GM18505 (cell line): ENCODE results near the gene NFASC.

Source experiments
- ATAC-seq: cut with Tn5 transposase; IDR thresholded peaks from one replicate; pipeline ENCODE4 v1.9.1; 2021; ENCODE audit not compliant: unreplicated experiment
- POLR2A ChIP-seq: IDR thresholded peaks from 4 replicates; pipeline ENCODE4 v1.6.1; 2011; ENCODE audit warnings: borderline replicate concordance; ENCODE audit not compliant: insufficient read depth, insufficient read length; ENCODE audit errors: extremely low read depth

The NFASC gene

DNA sequence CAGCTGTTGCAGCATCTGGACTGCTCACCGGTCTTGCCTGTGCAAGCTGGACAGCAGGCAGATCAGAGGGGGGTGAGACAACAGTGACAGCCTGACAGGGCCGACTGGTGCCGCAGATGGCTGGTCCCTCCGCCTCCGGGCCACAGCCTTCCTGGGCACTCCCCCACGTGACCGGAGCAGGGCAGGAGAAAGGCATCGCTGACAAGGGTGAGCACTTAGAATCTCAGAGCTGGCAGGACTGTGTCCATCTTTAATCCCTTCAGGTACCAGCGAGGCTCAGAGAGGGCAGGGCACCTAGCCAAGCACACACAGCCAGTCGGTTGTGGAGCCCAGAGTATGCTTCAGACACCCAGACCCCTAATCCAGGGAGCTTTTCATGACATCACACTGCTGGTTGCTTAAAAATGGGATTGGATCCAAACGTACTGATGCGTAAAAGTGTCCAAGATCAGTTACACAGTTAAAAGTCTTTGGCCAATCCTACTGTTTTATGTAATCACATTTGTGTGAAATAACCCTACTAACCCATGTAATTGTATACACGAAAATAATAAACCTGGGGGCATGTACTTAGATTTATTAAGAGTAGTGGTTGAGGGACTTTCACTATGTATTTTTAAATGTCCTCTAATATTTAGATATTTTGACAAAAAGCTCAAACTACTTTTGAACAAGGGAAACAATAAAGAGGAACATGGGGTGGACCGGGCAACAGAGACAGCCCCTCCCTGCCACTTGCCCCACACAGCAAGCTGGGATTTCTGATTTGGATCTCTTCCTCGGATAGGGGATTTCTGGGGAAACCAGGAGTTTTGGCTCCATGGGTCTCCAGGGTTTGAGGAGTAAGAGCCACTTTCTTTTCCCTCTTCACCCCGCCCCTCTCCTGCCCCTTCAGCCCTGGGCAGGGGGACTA, 171.6 kb downstream of the NFASC start:
- TF ChIP-seq POLR2A, result no peak
- no peak for ATAC-seq

DNA sequence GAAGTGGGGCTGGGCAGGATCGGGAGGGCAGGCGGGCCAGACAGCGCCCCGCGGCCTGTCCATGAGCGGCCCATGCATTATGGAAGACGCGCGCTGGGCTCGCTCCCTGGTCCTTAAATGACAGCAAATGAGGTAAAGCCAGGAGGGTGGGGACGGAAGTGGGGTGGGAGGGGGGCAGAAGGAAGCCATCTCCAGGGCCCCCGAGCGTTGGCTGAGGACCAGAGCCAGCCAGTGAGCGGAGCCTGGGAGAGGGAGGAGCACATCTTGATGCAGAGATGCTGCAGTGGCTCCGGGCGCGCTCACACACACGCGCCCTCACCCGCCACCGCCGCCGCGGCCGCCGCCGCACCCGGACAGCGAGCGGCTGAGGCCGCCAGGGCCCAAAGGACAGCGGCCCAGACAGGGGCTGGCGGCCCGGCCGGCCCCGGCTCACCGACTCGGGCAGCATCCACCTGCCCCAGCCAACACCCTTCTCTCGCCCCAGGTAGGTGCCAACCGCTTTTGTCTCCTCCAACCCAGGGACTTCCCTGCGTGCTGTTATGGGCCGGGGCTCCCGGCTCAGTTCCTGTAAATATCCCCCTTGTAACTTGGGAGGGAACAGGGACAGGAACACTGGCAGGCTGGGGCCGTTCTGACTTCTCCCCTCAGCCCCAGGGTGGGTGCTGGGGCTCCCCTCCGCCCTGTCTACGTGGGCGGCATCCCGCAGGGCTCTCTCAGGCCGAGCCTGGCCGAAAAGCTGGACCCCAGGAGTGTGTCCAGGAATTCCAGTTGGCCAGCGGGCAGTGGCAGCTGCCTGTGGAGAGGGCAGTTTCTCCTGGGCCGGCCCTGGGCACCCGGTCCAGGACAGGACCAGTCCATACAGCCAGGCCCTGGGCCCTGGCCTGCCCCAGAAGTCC, 172.5 kb downstream of the NFASC start, which contains the start of gene CNTN2:
Gene CNTN2, plus strand, starts transcription at position 302 of the 896 bp plus-strand sequence. CDS start 9,974 bp downstream, outside the sequence.
- ATAC-seq, result no peak

DNA sequence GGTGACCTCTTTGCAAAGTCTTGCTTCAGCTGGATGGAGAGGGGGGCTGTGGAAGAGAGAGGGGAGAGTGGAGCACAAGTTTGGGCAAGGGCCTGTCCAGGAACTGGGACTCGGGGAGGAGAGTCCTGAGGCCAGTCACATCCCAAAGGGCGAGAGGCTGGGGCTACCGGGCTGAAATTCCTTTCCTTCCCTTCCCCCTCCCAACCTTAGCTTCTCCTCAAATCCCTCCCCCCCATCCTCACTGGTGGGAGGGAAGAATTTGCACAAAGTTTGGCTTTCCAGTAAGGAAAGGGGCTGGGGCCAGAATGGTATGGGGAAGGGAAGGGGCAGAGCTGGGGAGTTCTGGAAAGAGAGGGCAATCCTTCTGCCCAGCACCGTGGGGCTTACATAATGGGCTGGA, 173.2 kb downstream of the NFASC start:
- no peak for TF ChIP-seq POLR2A
- ATAC-seq, result no peak

More for the DNA sequence above, 172.5 kb downstream of the NFASC start, which contains the start of gene CNTN2:
- no peak for TF ChIP-seq POLR2A

- no peak for TF ChIP-seq POLR2A
- no peak for ATAC-seq
These were observed 174.1 kb downstream of the NFASC start for GRCh38 chr1:205044741-205045140.

DNA sequence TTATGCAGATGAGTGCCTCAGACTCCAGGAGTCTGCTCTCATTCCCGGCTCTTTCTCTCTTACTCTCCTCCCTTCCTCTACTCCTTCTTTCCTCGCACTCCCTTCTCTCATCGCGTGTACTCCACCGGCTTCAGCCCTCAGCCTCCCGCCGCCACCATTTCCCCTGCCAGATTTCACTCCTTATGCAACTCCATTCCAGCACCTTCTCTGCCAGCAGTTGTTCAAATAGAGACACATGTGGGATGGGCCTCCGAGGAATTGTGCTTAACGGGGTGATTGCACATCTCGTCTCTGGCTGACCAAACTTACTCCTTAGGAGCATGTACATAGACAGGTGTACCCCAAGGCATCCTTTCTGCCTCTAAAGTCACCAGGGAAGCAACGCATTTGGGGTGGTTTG, 174.5 kb downstream of the NFASC start:
- ATAC-seq, result no peak
- no peak for TF ChIP-seq POLR2A

GRCh38 chr1:205046870-205047269, 176.2 kb downstream of the NFASC start:
- ATAC-seq, result no peak
- TF ChIP-seq POLR2A, result no peak

DNA sequence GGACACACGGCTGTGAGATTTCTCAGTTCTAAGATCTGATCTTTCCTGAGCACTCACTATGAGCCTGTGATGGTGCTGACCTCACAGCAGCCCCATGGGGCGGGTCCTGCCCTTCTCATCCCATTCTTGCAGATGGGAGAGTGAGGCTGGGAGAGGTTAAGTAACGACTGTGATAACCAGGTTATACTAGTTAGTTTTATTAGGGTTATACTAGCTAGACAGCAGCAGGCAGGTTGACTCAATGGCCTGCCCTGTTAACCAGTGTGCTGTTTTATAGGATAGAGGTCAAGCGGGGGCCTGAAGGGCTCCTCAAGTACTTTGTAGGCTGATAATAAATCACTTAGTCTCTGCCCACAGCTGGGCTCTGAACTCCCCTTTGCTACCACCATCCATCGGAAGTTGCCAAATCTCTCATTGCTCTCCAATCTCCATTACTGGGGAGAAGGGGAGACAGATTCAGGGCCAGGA, 177.1 kb downstream of the NFASC start:
- TF ChIP-seq POLR2A, result no peak
- ATAC-seq, result no peak

DNA sequence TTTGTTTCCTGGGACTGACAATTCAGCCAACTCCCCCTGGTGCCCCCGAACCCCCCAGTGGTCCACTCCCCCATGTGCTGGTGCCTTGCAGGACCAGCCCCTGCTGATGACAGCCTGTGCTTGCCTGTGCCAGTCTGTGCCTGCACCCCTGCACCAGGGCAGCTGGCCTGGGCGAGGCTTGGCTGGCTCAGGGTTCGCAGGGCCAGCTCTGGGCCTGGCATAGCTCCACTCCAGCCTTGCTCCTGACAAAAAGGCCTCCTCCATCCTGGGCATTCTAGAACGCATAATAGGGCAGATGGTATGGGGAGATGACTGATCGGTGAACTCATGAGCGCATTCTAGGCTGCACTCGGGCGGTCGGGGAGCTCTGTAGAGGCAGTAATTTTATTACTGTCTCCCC, 177.7 kb downstream of the NFASC start:
- ATAC-seq, result no peak
- TF ChIP-seq POLR2A, result no peak

DNA sequence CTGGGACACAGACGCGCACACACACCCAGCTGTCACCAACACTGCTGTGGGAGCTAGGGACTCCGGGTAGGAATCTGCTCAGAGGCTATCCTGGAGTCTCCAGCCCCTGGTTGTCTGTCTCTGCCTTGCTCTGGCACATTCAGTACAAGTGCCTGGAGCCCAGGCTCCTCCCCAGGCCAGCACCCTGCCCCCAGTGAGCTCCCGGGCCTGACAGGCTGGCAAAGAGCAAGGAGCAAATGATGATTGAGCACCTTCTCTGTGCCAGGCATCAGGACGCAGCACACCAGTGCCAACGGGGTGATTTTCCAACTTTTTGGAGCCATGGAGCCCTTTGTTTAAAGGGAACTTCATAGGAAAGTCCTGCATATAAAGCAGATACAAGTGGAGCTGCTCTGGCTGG, 178.8 kb downstream of the NFASC start:
- TF ChIP-seq POLR2A, result no peak
- no peak for ATAC-seq

- no peak for TF ChIP-seq POLR2A
- no peak for ATAC-seq
These were observed 182.0 kb downstream of the NFASC start for GRCh38 chr1:205052690-205053089.

DNA sequence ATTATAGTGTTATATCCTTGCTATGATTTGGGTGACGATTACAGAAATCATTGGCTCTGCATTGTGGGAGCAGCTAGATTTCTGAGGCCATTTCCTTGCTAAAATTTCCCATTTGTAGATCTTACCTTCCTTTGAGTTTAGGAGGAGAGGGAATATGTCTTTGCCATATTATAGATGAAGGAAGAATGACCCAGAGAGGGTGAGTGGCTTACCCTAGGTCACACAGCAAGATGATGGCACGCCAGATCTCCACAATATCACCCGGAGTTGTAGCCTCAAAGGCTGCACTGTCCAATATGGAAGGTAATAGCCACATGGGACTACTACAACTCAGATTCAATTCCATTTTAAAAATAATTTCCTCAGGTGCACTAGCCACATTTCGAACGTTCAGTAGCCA, 182.6 kb downstream of the NFASC start:
- no peak for TF ChIP-seq POLR2A
- ATAC-seq, result no peak

DNA sequence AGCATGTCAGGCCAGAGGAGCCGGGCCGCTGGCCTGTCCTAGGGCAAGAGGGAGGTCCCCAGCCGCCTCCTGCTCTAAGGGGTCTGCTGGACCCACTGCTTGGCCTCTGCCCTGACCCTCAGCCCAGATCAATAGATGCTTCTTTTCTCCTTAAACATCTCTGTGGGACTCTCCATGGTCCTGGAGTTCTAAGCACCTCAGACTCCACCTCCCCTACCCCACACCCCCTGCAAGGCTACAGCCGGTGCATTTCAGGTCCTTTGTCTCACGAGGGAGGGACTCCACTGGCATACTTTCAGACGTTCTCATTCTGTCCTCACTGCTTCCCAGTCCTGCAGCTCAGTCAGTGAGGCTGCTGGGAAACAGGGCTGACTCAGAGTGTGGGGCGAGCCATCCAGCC, 183.4 kb downstream of the NFASC start:
- no peak for ATAC-seq
- TF ChIP-seq POLR2A, result no peak

- no peak for ATAC-seq
- TF ChIP-seq POLR2A, result no peak
These were observed 185.5 kb downstream of the NFASC start for GRCh38 chr1:205056188-205056611.
